GM23338 (cell line): ENCODE results near the gene IDH3A.

Experiments used
- CREB1 ChIP-seq: fragments of 250-450 bp; sonication (Bioruptor Pico); IDR thresholded peaks from 2 replicates; pipeline ENCODE4 v1.5.0; 2020; ENCODE audit warnings: low read depth, mild to moderate bottlenecking, moderate library complexity
- CTCF ChIP-seq, 2 experiments: fragments of 200-600 bp in 1 of 2; sonication (generic) in 1 of 2; conservative IDR thresholded peaks; 2 replicates each; pipeline versions ENCODE4 v1.5.1 to v1.6.1; 2016 to 2017; ENCODE audit warnings: antibody characterized with exemption in 2 of 2, low read depth in 2 of 2, mild to moderate bottlenecking in 2 of 2, moderate library complexity in 1 of 2
- ETS1 ChIP-seq: IDR thresholded peaks from 2 replicates; pipeline ENCODE4 v1.6.1; 2016; ENCODE audit warnings: antibody characterized with exemption
- EZH2 ChIP-seq: fragments of 200-600 bp; sonication (generic); IDR thresholded peaks from one replicate; pipeline ENCODE4 v1.8.0; 2017; ENCODE audit warnings: antibody characterized with exemption, mild to moderate bottlenecking, low read depth; ENCODE audit not compliant: unreplicated experiment
- EZH2phosphoT487 ChIP-seq: fragments of 200-600 bp; sonication (generic); IDR thresholded peaks from one replicate; pipeline ENCODE4 v1.8.1; 2018; ENCODE audit warnings: antibody characterized with exemption; ENCODE audit not compliant: unreplicated experiment
- JUNB ChIP-seq: IDR thresholded peaks from one replicate; pipeline ENCODE4 v1.6.1; 2016; ENCODE audit warnings: antibody characterized with exemption; ENCODE audit not compliant: unreplicated experiment
- NANOG ChIP-seq: IDR thresholded peaks from 2 replicates; pipeline ENCODE4 v1.6.1; 2016; ENCODE audit warnings: antibody characterized with exemption, borderline replicate concordance
- POLR2AphosphoS5 ChIP-seq: IDR thresholded peaks from 2 replicates; pipeline ENCODE4 v1.6.1; 2016; ENCODE audit warnings: antibody characterized with exemption, low read depth
- REST ChIP-seq: IDR thresholded peaks from one replicate; pipeline ENCODE4 v1.6.1; 2018; ENCODE audit warnings: antibody characterized with exemption; ENCODE audit not compliant: unreplicated experiment
- ZNF114 ChIP-seq: fragments of 250-450 bp; sonication (Bioruptor Pico); IDR thresholded peaks from 2 replicates; pipeline ENCODE4 v1.5.0; 2020; ENCODE audit warnings: mild to moderate bottlenecking, moderate library complexity
- ZNF331 ChIP-seq: fragments of 250-450 bp; sonication (Bioruptor Pico); IDR thresholded peaks from 2 replicates; pipeline ENCODE4 v1.5.0; 2020; ENCODE audit warnings: low read depth, mild to moderate bottlenecking, moderate library complexity

- no peak for TF ChIP-seq NANOG
- TF ChIP-seq CTCF (conservative IDR thresholded peaks at IDR 0.05; ENCODE audit: low read depth in 2 of 2): no peak
- no peak for TF ChIP-seq EZH2
- TF ChIP-seq REST: no peak
- no peak for TF ChIP-seq POLR2AphosphoS5
- TF ChIP-seq ZNF114: no peak
- TF ChIP-seq JUNB: no peak
- TF ChIP-seq CREB1 (CRISPR knock-in tag): no peak
- TF ChIP-seq ETS1: no peak
- TF ChIP-seq EZH2phosphoT487: no peak
- TF ChIP-seq ZNF331: no peak
These were observed 59.2 kb downstream of the IDH3A start for GRCh38 chr15:78208341-78208844.
